ENCODE data around the gene F10. TPM values are rescaled to one million over a fixed set of nuclear protein-coding genes. Genes with fewer than 3 reads are reported as not detected.

F10 gene
- total and polyA plus RNA-seq, 8 donors: 1.1 to 59.4 (median 3.8) TPM

GRCh38 chr13:113119822-113120189, 2.8 kb upstream of the F10 start:
- FAIRE-seq (no peak), DNase-seq (no peak), ATAC-seq (no peak)
- H3K4me1 ChIP-seq: no peaks in the 10 kb centered on the region
- H3K9me3 ChIP-seq: no peaks in the 10 kb centered on the region
- H3K27me3 ChIP-seq: no peaks in the 10 kb centered on the region
- WGBS, 2 donors: 76 to 86% methylated on average over 7 of the region's 7 CpGs
- TF ChIP-seq CTCF (IDR thresholded peaks at IDR 0.05): no peak
- no peak overlapping the region for H3K4me3 ChIP-seq
- H3K36me3 ChIP-seq: no peaks in the 10 kb centered on the region
- H3K27ac ChIP-seq: no peak overlapping the region
- intact Hi-C loops (cut with DNase I): no loop called here

DNA sequence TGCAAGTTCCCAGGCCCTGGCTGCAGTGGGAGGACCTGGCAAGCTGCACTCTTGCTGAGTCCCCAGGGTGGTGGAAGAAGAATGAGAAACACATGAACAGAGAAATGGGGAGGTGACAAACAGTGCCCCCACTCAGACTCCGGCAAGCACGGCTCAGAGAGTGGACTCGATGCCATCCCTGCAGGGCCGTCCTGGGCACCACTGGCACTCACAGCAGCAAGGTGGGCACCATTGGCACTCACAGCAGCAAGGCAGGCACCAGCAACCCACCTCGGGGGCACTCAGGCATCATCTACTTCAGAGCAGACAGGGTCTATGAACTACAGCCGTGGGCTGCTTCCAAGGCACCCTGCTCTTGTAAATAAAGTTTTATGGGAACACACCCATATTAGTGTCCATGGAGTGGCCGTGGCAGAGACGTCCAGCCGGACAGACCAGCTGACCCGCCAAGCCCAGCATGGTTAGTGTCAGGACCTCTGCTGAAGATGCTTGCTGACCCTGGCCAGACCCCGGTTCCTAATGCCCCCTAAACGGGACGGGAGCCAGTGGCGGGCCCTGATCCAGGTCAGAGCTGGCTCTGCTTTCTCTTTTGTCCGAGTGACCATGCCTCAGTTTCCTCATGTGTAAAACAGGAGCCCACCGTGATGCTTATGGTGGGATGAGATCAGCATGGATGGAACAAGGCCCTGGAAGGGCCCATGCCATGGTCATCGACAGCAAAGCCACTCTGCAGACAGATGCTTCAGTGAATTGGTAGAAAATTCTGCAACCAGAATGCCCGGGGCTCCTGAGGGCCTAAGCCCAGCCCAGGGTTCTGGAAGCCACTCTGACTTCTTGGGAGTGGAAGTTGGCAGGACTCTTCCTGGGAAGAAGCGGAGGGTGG, 2.1 kb upstream of the F10 start:
- Histone ChIP-seq H3K36me3 (no peaks in the 10 kb centered on the region), H3K27me3 (no peaks in the 10 kb centered on the region), H3K27ac (no peak overlapping the region), H3K9me3 (no peaks in the 10 kb centered on the region), H3K4me1 (no peaks in the 10 kb centered on the region), H3K4me3 (no peak overlapping the region)
- intact Hi-C loops (cut with DNase I): no loop called here
- no peak for ATAC-seq
- WGBS, 2 donors: 68 to 84% methylated on average over 19 of the region's 19 CpGs
- no peak for FAIRE-seq
- no peak for TF ChIP-seq CTCF (IDR thresholded peaks at IDR 0.05)
- peak in 1 of 6 donors; percentile 41 for DNase-seq

- Histone ChIP-seq H3K4me3 (no peak overlapping the region), H3K36me3 (no peaks in the 10 kb centered on the region), H3K4me1 (no peaks in the 10 kb centered on the region), H3K9me3 (no peaks in the 10 kb centered on the region), H3K27ac (no peak overlapping the region), H3K27me3 (no peaks in the 10 kb centered on the region)
- DNase-seq: peak in 1 of 6 donors; percentile 63
- no peak for FAIRE-seq
- no peak for TF ChIP-seq CTCF (IDR thresholded peaks at IDR 0.05)
- WGBS, 2 donors: 84 to 93% methylated on average over 24 of the region's 24 CpGs
- intact Hi-C loops (cut with DNase I): no loop called here
- ATAC-seq: no peak
Measured at GRCh38 chr13:113121183-113121927, 1.2 kb upstream of the F10 start.

DNA sequence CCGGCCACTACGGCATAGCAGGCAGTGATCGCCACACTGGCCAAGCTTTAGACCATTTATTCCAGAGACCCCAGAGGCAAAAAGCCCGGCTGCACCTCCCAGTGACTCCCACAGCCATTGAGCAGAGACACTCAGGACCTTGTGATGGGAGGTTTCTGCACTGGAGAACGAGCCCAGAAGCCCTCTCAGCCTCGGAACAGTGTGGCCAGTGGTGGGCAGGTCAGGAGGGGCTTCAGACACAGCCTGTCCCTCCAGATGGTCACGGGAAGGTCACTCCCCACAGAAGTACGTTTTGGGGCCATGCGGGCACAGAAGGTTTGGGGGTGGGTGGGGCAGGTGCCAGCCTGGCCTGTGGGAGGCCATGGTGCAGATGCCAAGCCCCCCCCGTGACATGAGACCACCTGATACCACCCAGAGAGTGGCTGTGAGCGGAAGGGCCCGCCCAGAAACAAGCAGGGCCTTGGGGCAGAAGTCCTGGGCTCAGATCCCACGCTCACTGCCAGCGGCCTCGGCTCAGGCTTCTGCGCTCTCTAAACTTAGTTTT, 599 bp upstream of the F10 start:
- TF ChIP-seq CTCF (IDR thresholded peaks at IDR 0.05): no peak
- DNase-seq (peak in 1 of 6 donors; percentile 33), ATAC-seq (no peak), FAIRE-seq (no peak)
- no peaks in the 10 kb centered on the region for H3K36me3 ChIP-seq
- H3K4me1 ChIP-seq: no peaks in the 10 kb centered on the region
- intact Hi-C loops (cut with DNase I): no loop called here
- WGBS, 2 donors: 62 to 71% methylated on average over 16 of the region's 16 CpGs
- no peaks in the 10 kb centered on the region for H3K9me3 ChIP-seq
- no peak overlapping the region for H3K4me3 ChIP-seq
- no peak overlapping the region for H3K27ac ChIP-seq
- no peaks in the 10 kb centered on the region for H3K27me3 ChIP-seq
